IgD-negative memory B cell (primary cell): ENCODE data around the gene GRIFIN. TPM values are rescaled to one million over a fixed set of nuclear protein-coding genes. Genes with fewer than 3 reads are reported as not detected.

Source experiments
- H3K27ac Mint-ChIP-seq, 3 donors: one replicate each; pipeline ENCODE4 v1.8.0; 2020 to 2022; ENCODE audit warnings: mild to moderate bottlenecking in 3 of 3, mixed read lengths in 3 of 3, moderate library complexity in 1 of 3
- H3K27me3 Mint-ChIP-seq: one replicate; pipeline ENCODE4 v1.8.0; 2021; ENCODE audit warnings: mixed read lengths
- H3K36me3 Mint-ChIP-seq: one replicate; pipeline ENCODE4 v1.8.0; 2020; ENCODE audit warnings: mild to moderate bottlenecking, mixed read lengths
- H3K4me1 Mint-ChIP-seq, 3 donors: one replicate each; pipeline ENCODE4 v1.8.0; 2020 to 2022; ENCODE audit warnings: mixed read lengths in 3 of 3, mild to moderate bottlenecking in 1 of 3
- H3K4me3 Mint-ChIP-seq, 4 donors: one replicate each; pipeline ENCODE4 v1.8.0; 2020 to 2022; ENCODE audit warnings: mild to moderate bottlenecking in 4 of 4, mixed read lengths in 4 of 4, moderate library complexity in 3 of 4
- H3K9me3 Mint-ChIP-seq, 3 donors: one replicate each; pipeline ENCODE4 v1.8.0; 2020 to 2021; ENCODE audit warnings: mixed read lengths in 3 of 3, mild to moderate bottlenecking in 1 of 3
- polyA plus RNA-seq: library from polyadenylated mRNA; unstranded; fragments of 300-500 nt; fragmentation: Illumina TruSeq; gene quantifications from one replicate; pipeline ENCODE4 v1.2.3, GENCODE V29; 2021

GRIFIN gene
- polyA plus RNA-seq, 1 donor from 2014 or later, result not detected

DNA sequence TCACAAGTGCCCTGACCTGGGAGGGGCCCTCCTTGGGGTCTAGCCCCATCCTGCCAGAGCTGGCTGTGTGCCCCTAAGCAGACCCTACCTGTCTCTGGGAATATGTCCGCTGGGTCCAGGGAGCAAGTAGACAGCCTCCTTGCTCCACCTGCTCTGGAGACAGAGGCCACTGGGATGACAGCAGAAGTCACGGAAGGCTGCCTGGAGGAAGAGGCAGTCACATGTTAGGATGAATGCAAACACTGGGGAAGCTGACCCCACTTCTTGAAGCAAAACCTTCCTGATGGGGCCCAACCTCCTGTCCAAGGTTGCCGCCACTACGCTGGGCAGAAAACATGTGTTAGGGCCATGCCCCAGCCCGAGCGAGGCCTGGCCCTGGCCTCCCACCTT is 31.7 kb upstream of the GRIFIN start:
- Mint-ChIP-seq H3K4me3 (peak overlapping the region; percentile 77 to 89 (median 84)), H3K9me3 (no peaks in the 10 kb centered on the region), H3K27ac (peak overlapping the region; percentile 98 to 100 (median 98)), H3K27me3 (no peaks in the 10 kb centered on the region), H3K4me1 (peaks cover 4 to 30% (median 25%) of the 10 kb centered on the region in 3 donors), H3K36me3 (no peaks in the 10 kb centered on the region)

DNA sequence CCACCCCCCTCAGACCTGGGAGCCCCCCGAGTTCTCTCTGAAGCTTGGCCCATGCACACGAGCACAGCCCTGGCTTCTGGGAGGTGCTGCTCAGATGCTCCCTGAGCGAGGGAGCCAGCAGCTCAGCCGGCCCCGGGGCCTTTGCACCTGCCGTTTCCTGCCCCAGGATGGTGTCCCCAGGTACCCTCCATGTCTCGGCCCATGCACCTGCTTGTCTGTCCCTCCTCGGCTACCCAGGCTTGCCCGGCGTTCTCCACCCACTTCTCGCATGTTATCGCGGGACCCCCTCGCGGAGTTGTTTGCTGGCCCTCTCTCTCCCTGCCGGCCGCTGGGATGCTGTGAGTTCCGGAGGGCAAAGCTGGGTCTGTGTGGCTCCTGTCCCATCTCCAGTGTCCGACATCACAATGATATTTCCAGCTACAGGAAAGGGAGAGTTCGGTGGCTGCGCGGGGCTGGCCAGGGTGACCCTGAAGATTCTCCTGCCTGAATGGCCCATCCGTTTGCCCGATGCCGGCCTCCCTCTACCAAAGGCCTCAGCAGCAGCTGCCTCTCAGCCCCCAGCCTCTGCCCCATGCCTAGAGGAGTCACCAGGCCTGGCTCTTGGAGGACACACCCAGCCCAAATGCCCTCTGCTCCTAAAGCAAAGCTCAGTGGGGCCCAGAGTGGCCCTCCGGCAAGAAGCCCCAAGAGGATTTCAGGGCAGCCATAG is 31.2 kb upstream of the GRIFIN start:
- peak overlapping the region; percentile 98 to 100 (median 98) for H3K27ac Mint-ChIP-seq
- H3K36me3 Mint-ChIP-seq, result no peaks in the 10 kb centered on the region
- peaks cover 4 to 24% (median 19%) of the 10 kb centered on the region in 3 donors for H3K4me1 Mint-ChIP-seq
- H3K9me3 Mint-ChIP-seq, result no peaks in the 10 kb centered on the region
- peak overlapping the region in 1 of 4 donors; percentile 81 for H3K4me3 Mint-ChIP-seq
- H3K27me3 Mint-ChIP-seq, result no peaks in the 10 kb centered on the region

DNA sequence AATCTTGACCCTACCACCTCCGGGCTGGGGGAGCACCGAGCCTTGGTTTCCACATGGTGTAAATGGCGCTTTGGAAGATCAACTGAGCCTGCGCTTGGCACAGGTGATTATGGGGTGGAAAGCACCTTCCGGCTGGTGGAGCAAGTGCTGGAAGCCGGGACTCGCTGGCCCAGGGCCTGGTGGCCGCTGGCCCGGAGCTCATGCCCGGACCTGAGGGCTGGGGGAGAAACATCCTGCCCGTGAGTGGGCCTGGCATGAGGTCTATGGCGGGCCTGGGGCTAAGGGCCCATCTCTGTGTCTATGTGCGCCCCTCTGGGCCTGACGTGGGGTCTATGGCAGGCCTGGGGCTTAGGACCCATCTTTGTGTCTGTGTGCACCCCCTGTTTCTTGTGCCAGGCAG is 29.2 kb upstream of the GRIFIN start:
- H3K9me3 Mint-ChIP-seq, result no peaks in the 10 kb centered on the region
- peaks cover 0 to 15% (median 13%) of the 10 kb centered on the region in 3 donors for H3K4me1 Mint-ChIP-seq
- H3K36me3 Mint-ChIP-seq, result no peaks in the 10 kb centered on the region
- H3K27ac Mint-ChIP-seq, result peak overlapping the region in 1 of 3 donors; percentile 84
- H3K4me3 Mint-ChIP-seq, result no peak overlapping the region
- H3K27me3 Mint-ChIP-seq, result no peaks in the 10 kb centered on the region

DNA sequence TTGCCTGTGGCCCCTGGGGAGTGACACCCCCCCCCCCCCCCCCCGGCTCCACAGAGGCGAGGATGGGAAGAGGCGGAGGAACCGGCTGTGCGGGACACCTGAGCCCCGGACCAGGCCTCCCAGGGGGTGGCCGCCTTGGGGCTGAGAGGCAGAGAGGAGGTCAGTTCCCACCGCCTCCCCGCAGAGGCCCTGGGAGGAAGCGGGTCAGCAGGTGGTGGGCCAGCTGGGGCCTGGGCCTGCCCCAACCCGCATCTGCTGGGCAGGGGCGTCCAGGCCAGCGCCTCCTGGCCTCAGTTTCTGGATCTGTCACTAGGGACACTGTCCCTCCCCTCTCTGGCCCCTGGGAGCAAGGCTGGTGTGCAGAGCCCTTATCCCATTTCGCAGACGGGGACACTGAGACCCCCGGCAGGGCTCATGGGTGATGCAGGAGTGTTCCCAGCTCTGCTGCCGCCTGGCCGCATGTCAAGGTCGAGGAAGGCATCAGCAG is 28.7 kb upstream of the GRIFIN start:
- Mint-ChIP-seq H3K27ac (no peak overlapping the region), H3K4me3 (no peak overlapping the region), H3K4me1 (peaks cover 0 to 12% (median 10%) of the 10 kb centered on the region in 3 donors)

DNA sequence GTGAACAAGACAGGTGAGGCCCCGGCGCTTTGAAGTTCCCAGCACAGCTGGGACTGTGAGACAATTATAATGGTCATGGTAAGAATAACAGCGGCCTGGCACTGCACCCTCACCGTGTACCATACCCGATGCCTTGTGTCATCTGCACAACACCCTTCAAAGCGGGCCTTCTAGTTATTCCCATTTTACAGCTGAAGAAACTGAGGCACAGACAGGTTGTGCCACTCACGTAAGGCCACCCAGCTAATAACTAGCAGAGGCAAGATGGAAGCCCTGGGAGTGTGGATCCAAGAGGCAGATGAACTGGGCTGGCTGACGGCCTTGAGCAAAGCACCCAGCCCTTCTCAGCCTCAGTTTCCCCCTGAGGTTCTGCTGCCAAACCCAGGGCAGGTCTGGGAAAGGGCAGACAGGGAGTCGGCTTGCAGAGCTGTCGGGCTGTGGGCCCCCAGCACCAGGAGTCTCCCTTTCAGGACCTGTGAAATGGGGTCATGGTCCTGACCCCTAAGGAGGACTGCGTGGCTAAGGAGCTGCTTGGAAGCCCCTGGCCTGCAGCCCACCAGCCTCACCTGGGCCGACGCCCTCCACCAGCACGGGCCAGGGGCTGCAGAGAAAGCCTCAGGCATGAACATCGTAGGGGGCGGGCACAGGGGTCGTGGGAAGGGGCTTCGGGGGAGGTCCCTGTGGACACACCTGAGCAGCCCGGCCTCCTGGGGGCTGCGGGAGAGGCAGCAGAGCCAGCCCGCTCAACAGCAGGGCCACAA is 28.1 kb upstream of the GRIFIN start:
- peak overlapping the region in 1 of 4 donors; percentile 60 for H3K4me3 Mint-ChIP-seq
- no peaks in the 10 kb centered on the region for H3K27me3 Mint-ChIP-seq
- no peaks in the 10 kb centered on the region for H3K9me3 Mint-ChIP-seq
- peaks cover 0 to 12% (median 10%) of the 10 kb centered on the region in 3 donors for H3K4me1 Mint-ChIP-seq
- no peaks in the 10 kb centered on the region for H3K36me3 Mint-ChIP-seq
- H3K27ac Mint-ChIP-seq, result peak overlapping the region in 1 of 3 donors; percentile 37

More for the DNA sequence above, 28.7 kb upstream of the GRIFIN start:
- H3K9me3 Mint-ChIP-seq, result no peaks in the 10 kb centered on the region
- no peaks in the 10 kb centered on the region for H3K36me3 Mint-ChIP-seq
- H3K27me3 Mint-ChIP-seq, result no peaks in the 10 kb centered on the region

DNA sequence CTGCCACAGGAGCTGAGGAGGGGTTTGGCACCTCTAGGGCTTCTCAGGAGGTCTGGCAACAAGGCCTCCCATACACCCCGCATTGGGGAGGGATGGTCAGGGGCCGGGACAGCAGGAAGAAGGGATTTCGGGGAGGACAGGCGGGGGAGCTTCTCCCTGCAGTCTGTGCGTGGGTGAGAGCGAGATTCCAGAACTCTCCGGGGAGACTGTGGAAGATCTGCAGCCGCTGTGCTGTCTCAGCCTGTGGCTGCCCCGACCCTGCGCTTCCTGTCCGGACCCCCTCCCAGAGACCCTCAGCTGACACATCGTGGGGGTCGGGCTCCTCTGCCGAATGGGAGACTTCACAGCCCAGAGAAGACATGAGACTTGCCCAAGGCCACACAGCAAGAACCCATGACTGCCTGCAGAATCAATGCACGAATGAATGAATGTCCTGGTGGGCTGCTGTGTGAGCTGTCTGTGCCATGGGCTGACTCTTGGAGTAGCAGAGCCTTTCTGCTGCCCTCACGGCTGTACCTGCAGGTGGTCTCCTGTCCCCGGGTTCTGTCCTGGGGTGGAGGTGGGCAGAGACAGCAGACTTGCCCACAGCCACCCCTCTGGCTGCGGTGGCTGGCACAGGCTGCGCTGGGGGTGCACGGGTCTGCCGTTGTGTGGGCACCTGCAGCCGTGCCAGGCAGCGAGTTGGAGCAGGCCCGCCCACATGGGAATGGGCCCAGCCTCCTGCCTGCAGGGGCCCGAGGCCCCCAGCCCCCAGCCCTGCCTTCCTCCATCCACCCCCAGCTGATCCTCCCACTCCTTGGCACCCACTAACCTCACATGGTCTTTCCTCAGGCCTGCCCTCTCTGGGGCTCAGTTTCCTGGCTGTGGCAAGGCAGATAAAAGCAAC is 27.1 kb upstream of the GRIFIN start:
- Mint-ChIP-seq H3K36me3 (no peaks in the 10 kb centered on the region), H3K27ac (peak overlapping the region in 1 of 3 donors; percentile 43), H3K4me1 (peaks cover 0 to 4% (median 2%) of the 10 kb centered on the region in 3 donors), H3K27me3 (no peaks in the 10 kb centered on the region), H3K9me3 (no peaks in the 10 kb centered on the region), H3K4me3 (no peak overlapping the region)

DNA sequence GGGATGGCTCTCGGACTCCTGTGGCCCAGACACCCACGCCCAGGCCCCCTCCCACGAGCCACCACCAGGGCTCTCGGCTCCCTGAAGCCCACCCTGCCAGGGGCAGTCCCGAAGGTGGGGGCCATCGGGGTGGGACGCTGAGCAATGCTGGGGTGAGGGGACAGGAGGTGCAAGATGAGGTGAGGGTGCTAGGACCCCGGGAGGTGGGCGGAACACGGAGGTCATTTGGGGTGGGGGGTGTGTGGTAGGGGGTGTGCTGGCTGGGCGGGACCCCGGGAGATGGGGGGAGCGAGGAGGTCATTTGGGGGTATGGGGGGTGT is 26.4 kb upstream of the GRIFIN start:
- H3K4me3 Mint-ChIP-seq, result no peak overlapping the region

DNA sequence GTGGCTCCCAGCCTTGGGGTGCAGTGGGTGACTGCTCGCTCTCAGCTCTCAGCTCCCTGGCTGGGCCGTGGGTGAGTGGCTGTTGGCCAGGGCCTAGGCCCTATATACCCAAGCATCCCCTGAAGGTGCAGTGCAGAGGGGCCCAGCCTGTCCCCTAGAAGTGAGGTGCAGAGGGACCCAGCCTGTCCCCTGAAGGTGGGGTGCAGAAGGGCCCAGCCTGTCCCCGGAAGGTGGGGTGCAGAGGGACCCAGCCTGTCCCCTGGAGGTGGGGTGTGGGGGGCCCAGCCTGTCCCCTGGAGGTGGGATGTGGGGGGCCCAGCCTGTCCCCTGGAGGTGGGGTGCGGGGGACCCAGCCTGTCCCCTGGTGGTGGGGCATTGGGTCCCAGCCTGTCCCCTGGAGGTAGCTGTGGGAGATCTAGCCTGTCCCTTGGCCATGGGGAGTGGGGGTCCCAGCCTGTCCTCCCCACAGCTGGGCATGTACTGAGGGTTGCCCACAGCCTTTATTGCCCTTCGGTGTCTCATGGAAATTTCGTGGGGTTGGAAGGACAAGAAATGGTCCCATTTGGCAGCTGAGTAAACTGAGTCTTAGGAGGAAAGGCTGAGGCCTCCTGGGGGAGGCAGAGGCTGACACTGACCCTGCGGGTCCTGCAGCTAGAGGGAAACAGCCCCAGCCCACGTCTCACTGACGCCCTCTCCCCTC is 25.9 kb upstream of the GRIFIN start:
- Mint-ChIP-seq H3K4me3 (no peak overlapping the region), H3K4me1 (peaks cover 0 to 4% (median 0%) of the 10 kb centered on the region in 3 donors), H3K27ac (peak overlapping the region in 1 of 3 donors; percentile 47), H3K9me3 (no peaks in the 10 kb centered on the region), H3K27me3 (peaks cover 5% of the 10 kb centered on the region), H3K36me3 (no peaks in the 10 kb centered on the region)

More for the DNA sequence above, 26.4 kb upstream of the GRIFIN start:
- Mint-ChIP-seq H3K27me3 (peaks cover under 1% of the 10 kb centered on the region), H3K4me1 (no peaks in the 10 kb centered on the region), H3K9me3 (no peaks in the 10 kb centered on the region), H3K36me3 (no peaks in the 10 kb centered on the region), H3K27ac (no peak overlapping the region)

DNA sequence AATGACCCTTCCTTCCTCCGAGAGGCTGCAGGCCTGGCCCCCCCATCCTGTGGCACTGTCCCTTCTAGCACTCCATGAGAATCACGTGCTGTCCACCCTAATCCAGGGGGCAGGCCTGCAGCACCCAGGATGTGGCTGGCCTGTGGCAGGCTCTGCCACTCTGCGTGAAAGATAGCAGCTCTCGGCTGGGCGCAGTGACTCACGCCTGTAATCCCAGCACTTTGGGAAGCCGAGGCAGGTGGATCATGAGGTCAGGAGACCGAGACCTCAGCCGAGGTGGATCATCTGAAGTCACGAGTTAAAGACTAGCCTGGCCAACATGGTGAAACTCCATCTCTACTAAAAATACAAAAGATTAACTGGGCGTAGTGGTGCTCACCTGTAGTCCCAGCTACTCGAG is 24.5 kb upstream of the GRIFIN start:
- Mint-ChIP-seq H3K4me1 (peaks cover 0 to 5% (median 0%) of the 10 kb centered on the region in 3 donors), H3K27ac (no peak overlapping the region), H3K4me3 (no peak overlapping the region), H3K9me3 (no peaks in the 10 kb centered on the region), H3K36me3 (no peaks in the 10 kb centered on the region), H3K27me3 (peaks cover 9% of the 10 kb centered on the region)

DNA sequence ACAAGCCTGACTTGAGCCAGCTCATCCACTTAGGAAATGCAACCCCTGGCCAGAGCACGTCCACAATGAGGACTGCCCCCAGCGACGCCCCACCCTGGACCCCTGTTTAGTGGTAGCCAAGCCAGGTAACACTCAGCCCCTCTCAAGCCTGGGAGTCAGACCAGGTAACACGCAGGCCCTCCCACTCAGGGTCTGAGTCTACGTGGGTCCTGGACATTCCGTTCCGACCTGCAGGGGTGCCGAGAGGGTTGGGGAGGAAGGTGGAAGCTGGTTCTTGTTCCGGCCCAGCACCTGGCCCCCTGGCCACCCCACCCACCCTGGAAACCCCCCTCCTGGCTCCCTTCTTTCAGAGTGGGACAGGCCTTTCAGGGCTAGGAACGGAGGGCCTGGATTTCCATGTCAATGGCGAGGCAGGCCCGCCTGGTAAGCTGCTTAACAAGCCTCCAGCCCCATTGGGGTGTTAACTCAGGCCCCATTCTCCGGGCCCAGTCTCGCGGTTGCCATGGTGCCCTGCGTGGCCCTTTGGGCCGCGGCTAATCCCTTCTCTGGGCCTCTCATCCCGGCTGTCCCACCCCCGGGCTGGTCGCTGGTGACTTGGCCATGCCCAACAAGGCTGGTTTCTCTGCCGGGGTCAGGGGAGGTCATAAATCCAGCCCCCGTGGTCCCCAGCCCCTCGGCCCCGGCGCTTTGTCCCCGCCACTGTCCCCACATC is 23.7 kb upstream of the GRIFIN start:
- Mint-ChIP-seq H3K4me1 (peaks cover 0 to 5% (median 0%) of the 10 kb centered on the region in 3 donors), H3K27ac (no peak overlapping the region), H3K27me3 (peaks cover 9% of the 10 kb centered on the region), H3K4me3 (no peak overlapping the region), H3K9me3 (no peaks in the 10 kb centered on the region), H3K36me3 (no peaks in the 10 kb centered on the region)

DNA sequence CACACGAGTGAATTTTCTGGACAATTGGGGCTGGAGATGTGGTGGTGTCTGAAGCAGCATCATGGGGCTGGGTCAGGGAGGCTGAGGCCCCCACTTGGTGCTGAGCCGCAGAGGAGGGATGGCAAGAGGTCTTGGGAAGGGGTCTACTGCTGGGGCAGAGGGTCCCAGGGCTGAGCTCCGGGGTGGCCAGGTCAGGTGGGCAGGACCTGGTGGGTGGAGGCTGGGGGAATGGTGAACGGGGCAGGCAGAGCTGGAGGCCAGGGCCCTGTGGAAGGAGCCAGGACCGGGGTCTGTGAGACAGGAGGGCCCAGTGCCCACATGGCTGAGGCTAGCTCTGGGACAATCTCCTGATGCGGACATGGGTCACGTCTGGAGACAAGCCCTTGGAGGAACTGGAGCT is 23.0 kb upstream of the GRIFIN start:
- peak overlapping the region in 1 of 3 donors; percentile 71 for H3K27ac Mint-ChIP-seq
- H3K36me3 Mint-ChIP-seq, result no peaks in the 10 kb centered on the region
- peaks cover 0 to 5% (median 0%) of the 10 kb centered on the region in 3 donors for H3K4me1 Mint-ChIP-seq
- H3K27me3 Mint-ChIP-seq, result peaks cover 9% of the 10 kb centered on the region
- peaks cover 0 to 2% (median 0%) of the 10 kb centered on the region in 3 donors for H3K9me3 Mint-ChIP-seq
- H3K4me3 Mint-ChIP-seq, result no peak overlapping the region

DNA sequence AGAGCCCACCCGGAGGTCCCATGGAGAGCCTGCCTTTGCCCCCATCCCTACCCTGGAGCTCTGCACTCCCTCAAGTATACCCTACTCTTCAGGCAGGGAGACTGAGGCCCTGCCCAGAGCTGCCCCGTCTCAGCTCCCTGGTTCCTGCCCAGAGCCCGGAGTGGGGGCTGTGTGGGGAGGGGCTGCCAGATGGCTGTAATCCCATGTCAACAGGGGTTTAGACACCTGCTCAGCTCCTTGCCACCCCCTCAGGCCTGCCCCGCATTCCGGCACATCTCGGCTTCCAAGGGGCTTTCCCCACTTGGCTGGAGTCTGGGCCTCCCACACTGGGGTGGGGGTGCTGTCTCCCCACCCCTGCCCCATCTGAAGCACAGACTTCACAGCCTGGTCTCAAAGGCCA is 22.5 kb upstream of the GRIFIN start:
- H3K9me3 Mint-ChIP-seq, result peaks cover 0 to 2% (median 0%) of the 10 kb centered on the region in 3 donors
- H3K4me3 Mint-ChIP-seq, result no peak overlapping the region
- no peaks in the 10 kb centered on the region for H3K36me3 Mint-ChIP-seq
- H3K27ac Mint-ChIP-seq, result no peak overlapping the region
- peaks cover 9% of the 10 kb centered on the region for H3K27me3 Mint-ChIP-seq
- peaks cover 0 to 5% (median 0%) of the 10 kb centered on the region in 3 donors for H3K4me1 Mint-ChIP-seq

DNA sequence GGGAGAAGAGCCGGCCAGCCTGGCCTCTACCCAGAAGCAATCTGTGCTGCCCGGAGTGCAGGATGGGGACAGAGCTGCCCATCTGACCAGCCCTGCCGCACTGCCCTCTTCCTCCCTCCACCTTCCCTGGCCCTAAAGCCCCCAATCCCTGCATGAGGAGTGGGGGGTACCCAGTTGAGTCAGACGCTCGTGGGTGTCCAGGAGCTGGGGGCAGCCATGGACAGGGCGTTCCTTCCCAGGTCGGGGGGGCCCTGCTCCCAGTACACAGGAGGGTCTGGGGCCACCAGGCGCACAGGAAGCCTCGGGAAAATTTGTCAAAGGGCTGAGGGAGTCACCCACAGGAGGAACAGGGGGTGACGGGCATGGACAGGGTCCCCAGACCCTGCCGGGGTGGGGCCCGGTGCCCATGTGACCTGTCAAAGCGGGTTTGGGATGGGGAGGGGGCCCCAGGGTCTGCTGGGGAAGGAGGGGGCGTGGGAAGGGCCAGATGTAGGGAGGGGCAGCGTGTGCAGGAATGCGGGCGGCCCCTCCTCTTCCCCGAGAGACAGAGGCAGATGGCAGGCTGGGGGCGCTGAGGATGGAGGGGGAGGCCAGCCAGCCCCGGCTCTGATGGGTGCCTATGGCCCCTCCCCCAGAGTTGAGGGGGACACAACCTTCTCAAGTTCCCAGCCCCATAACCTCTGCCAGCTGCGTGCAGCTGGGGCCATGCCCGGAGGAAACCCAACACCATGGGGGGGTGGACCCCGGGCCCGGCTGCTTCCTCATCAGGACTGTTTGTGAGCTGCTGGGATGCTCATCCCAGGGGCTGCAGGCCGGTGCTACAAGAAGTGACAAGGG is 21.5 kb upstream of the GRIFIN start:
- no peaks in the 10 kb centered on the region for H3K36me3 Mint-ChIP-seq
- H3K9me3 Mint-ChIP-seq, result peaks cover 0 to 2% (median 0%) of the 10 kb centered on the region in 3 donors
- peaks cover 0 to 5% (median 0%) of the 10 kb centered on the region in 3 donors for H3K4me1 Mint-ChIP-seq
- H3K27me3 Mint-ChIP-seq, result peaks cover 9% of the 10 kb centered on the region
- no peak overlapping the region for H3K27ac Mint-ChIP-seq
- H3K4me3 Mint-ChIP-seq, result peak overlapping the region in 1 of 4 donors; percentile 60
